HepG2 (cell line): Measurements from ENCODE around the gene CALN1. TPM values are rescaled to one million over a fixed set of nuclear protein-coding genes. Genes with fewer than 3 reads are reported as not detected.
A peak's percentile ranks its signal among the peaks of the same experiment; 100 is the strongest.

ENCODE experiments used
- BORCS8-MEF2B ChIP-seq: sonication (generic); formaldehyde crosslinking; IDR thresholded peaks from 2 replicates; pipeline ENCODE4 v1.8.0; 2022; ENCODE audit warnings: mild to moderate bottlenecking, missing genetic modification reagents
- FOSL2 ChIP-seq: sonication (generic); formaldehyde crosslinking; IDR thresholded peaks from 2 replicates; pipeline ENCODE4 v1.4.0; 2020; ENCODE audit warnings: missing genetic modification reagents
- FOXA1 ChIP-seq, 2 experiments: fragments of 450-650 bp in 1 of 2; sonication (generic) in 1 of 2; formaldehyde crosslinking in 1 of 2; IDR thresholded peaks; 2 replicates each; pipeline versions ENCODE4 v1.4.0 to v1.6.1; 2016 to 2020; ENCODE audit warnings: missing genetic modification reagents in 1 of 2
- HDAC2 ChIP-seq: sonication (generic); formaldehyde crosslinking; IDR thresholded peaks from 2 replicates; pipeline ENCODE4 v1.4.0; 2020; ENCODE audit warnings: missing genetic modification reagents
- HMG20B ChIP-seq: conservative IDR thresholded peaks from 2 replicates; pipeline ENCODE4 v1.6.1; 2016; ENCODE audit warnings: missing genetic modification reagents, missing compliant biosample characterization
- HNF4G ChIP-seq, 2 experiments: sonication (generic) in 1 of 2; formaldehyde crosslinking in 1 of 2; IDR thresholded peaks; 2 replicates each; pipeline versions ENCODE4 v1.4.0 to v1.6.1; 2011 to 2020; ENCODE audit warnings: borderline replicate concordance in 2 of 2, low read depth in 2 of 2, mild to moderate bottlenecking in 2 of 2, low read length in 1 of 2, missing genetic modification reagents in 1 of 2, moderate library complexity in 1 of 2
- KAT8 ChIP-seq: IDR thresholded peaks from 2 replicates; pipeline ENCODE4 v1.6.1; 2016; ENCODE audit warnings: missing genetic modification reagents, missing compliant biosample characterization
- MEIS2 ChIP-seq: sonication (generic); formaldehyde crosslinking; IDR thresholded peaks from 2 replicates; pipeline ENCODE4 v1.9.0; 2021; ENCODE audit warnings: mild to moderate bottlenecking, missing genetic modification reagents
- NCOA2 ChIP-seq: sonication (generic); formaldehyde crosslinking; IDR thresholded peaks from 2 replicates; pipeline ENCODE4 v1.8.0; 2022; ENCODE audit warnings: inconsistent platforms
- NR2F1 ChIP-seq, 2 experiments: fragments of 450-650 bp in 1 of 2; formaldehyde crosslinking in 1 of 2; IDR thresholded peaks; 2 replicates each; pipeline versions ENCODE4 v1.5.0 to v1.6.1; 2016 to 2020; ENCODE audit warnings: mild to moderate bottlenecking in 1 of 2, missing compliant biosample characterization in 1 of 2, missing genetic modification reagents in 1 of 2, moderate library complexity in 1 of 2
- POLR2AphosphoS5 ChIP-seq: IDR thresholded peaks from 2 replicates; pipeline ENCODE4 v1.6.1; 2012; ENCODE audit warnings: low read depth, low read length
- RXRB ChIP-seq: IDR thresholded peaks from 2 replicates; pipeline ENCODE4 v1.6.1; 2016; ENCODE audit warnings: borderline replicate concordance, missing genetic modification reagents, missing compliant biosample characterization
- SMARCC2 ChIP-seq: fragments of 450-650 bp; IDR thresholded peaks from 2 replicates; pipeline ENCODE4 v1.6.1; 2017; ENCODE audit warnings: antibody characterized with exemption, mild to moderate bottlenecking
- SOX5 ChIP-seq: IDR thresholded peaks from 2 replicates; pipeline ENCODE4 v1.6.1; 2016; ENCODE audit warnings: borderline replicate concordance
- TBX2 ChIP-seq: sonication (generic); formaldehyde crosslinking; IDR thresholded peaks from 2 replicates; pipeline ENCODE4 v1.5.0; 2020; ENCODE audit warnings: missing genetic modification reagents, mild to moderate bottlenecking, borderline replicate concordance
- ZNF501 ChIP-seq: sonication (generic); formaldehyde crosslinking; IDR thresholded peaks from 2 replicates; pipeline ENCODE4 v1.5.1; 2020; ENCODE audit warnings: mild to moderate bottlenecking, moderate library complexity, missing genetic modification reagents
- polyA plus RNA-seq, 8 experiments: library from polyadenylated mRNA; depleted of rRNA in 3 of 8; stranded (reverse) in 7 of 8; unstranded in 1 of 8; fragments of >200 nt; fragmentation: Illumina TruSeq in 4 of 8; extraction: Trizol in 4 of 8; gene quantifications; 2 replicates each; pipeline versions ENCODE4 v1.2.1 to v1.2.3, GENCODE V29; 2011 to 2016; ENCODE audit warnings: low read depth in 4 of 8, missing spikeins in 1 of 8, mixed read lengths in 1 of 8; ENCODE audit not compliant: insufficient read depth in 1 of 8
- total RNA-seq, 5 experiments: library from RNA; depleted of rRNA; stranded (reverse); fragments of >200 nt; fragmentation: Illumina TruSeq; extraction: Trizol; gene quantifications; 2 replicates each; pipeline ENCODE4 v1.2.3, GENCODE V29; 2016; ENCODE audit warnings: low read depth in 1 of 5
- TF ChIP-seq, protein P1 (sequence below): sonication (generic); formaldehyde crosslinking; conservative IDR thresholded peaks from 2 replicates; pipeline ENCODE4 v1.4.0; 2020; ENCODE audit warnings: mild to moderate bottlenecking, missing genetic modification reagents, moderate library complexity
- TF ChIP-seq, protein P2 (sequence below), 2 experiments: sonication (generic) in 1 of 2; formaldehyde crosslinking in 1 of 2; IDR thresholded peaks; 2 replicates each; pipeline versions ENCODE4 v1.5.1 to v1.6.1; 2011 to 2020; ENCODE audit warnings: borderline replicate concordance in 1 of 2, low read depth in 1 of 2, low read length in 1 of 2, mild to moderate bottlenecking in 1 of 2, missing genetic modification reagents in 1 of 2, moderate library complexity in 1 of 2
- TF ChIP-seq, protein P3 (sequence below): sonication (generic); formaldehyde crosslinking; IDR thresholded peaks from 2 replicates; pipeline ENCODE4 v1.4.0; 2020; ENCODE audit warnings: mild to moderate bottlenecking, missing genetic modification reagents
- TF ChIP-seq, protein P4 (sequence below): IDR thresholded peaks from 2 replicates; pipeline ENCODE4 v1.6.1; 2016; ENCODE audit warnings: mild to moderate bottlenecking

The CALN1 gene
- total and polyA plus RNA-seq, 2 of the 13 experiments (the other 11 are each of a cell fraction or from before 2014, with no cell fraction given), result not detected

DNA sequence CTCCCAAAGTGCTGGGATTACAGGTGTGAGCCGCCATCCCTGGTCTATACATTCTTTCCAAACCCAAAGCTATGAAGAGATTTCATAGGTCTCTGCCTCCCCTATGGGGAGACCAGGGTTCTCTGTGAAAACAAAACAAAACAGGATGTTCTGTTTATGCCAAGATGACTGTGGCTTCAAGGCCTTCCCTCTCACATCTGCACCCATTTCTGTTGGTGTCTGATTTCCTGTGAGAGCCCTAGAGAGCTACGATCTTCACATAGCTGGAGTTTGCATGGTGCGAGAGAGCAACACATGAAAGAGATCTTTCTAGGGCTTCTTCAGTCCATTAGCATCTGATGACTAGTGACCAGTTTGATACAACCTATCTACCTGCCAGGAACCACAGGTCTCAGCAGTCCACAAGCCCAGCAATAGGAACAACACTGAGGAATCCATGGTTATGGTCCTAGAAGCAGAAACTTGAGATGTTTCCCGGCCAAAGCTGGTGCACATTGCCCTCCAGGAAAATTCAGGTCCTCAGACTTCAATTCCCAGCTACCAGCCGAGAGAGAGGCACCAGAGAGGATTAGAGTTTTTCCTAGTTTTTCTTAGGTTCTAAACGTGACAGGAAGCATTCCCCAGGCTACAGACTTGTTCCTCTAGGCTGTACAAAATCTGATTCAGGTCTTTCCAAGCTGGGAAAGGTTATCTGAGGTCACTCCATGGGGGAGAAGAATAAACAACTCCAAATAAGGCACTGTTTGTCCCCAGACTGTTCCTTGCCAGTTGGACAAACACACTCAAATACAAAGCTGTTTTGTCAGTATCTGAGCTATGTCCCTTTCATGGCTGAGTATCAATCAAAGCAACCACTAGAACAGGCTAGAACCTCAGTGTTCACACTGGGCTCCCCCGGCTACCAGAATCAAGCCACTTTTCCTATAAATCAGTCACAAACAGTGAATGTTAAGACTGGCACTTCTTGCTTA is 259.7 kb downstream of the CALN1 start (continued):
- TF ChIP-seq, protein P1, sequence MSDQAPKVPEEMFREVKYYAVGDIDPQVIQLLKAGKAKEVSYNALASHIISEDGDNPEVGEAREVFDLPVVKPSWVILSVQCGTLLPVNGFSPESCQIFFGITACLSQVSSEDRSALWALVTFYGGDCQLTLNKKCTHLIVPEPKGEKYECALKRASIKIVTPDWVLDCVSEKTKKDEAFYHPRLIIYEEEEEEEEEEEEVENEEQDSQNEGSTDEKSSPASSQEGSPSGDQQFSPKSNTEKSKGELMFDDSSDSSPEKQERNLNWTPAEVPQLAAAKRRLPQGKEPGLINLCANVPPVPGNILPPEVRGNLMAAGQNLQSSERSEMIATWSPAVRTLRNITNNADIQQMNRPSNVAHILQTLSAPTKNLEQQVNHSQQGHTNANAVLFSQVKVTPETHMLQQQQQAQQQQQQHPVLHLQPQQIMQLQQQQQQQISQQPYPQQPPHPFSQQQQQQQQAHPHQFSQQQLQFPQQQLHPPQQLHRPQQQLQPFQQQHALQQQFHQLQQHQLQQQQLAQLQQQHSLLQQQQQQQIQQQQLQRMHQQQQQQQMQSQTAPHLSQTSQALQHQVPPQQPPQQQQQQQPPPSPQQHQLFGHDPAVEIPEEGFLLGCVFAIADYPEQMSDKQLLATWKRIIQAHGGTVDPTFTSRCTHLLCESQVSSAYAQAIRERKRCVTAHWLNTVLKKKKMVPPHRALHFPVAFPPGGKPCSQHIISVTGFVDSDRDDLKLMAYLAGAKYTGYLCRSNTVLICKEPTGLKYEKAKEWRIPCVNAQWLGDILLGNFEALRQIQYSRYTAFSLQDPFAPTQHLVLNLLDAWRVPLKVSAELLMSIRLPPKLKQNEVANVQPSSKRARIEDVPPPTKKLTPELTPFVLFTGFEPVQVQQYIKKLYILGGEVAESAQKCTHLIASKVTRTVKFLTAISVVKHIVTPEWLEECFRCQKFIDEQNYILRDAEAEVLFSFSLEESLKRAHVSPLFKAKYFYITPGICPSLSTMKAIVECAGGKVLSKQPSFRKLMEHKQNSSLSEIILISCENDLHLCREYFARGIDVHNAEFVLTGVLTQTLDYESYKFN (CRISPR knock-in tag), result peak; percentile 60
- TF ChIP-seq HMG20B (CRISPR knock-in tag) (peak; percentile 85), SMARCC2 (no peak), HNF4G (IDR thresholded peaks at IDR 0.05; ENCODE audit: borderline replicate concordance, low read depth, low read length) (no peak), HNF4G (CRISPR knock-in tag; IDR thresholded peaks at IDR 0.05; ENCODE audit: borderline replicate concordance, low read depth) (no peak), FOSL2 (0 out of 2 replicates have a peak, but pooled peaks have one; percentile 5), ZNF501 (0 out of 2 replicates have a peak, but pooled peaks have one; percentile 2), POLR2AphosphoS5 (no peak), SOX5 (CRISPR knock-in tag) (peak; percentile 68; the same call in 1 of the 2 replicates), NR2F1 (CRISPR knock-in tag; IDR thresholded peaks at IDR 0.05) (peak; percentile 70 to 86), RXRB (CRISPR knock-in tag) (peak; percentile 93), TBX2 (CRISPR knock-in tag) (peak; percentile 50; the same call in 1 of the 2 replicates), NCOA2 (CRISPR knock-in tag) (peak; percentile 60; the same call in 1 of the 2 replicates), KAT8 (CRISPR knock-in tag) (peak; percentile 36; the same call in 1 of the 2 replicates), MEIS2 (CRISPR knock-in tag) (no peak), FOXA1 (IDR thresholded peaks at IDR 0.05) (no peak), FOXA1 (CRISPR knock-in tag; IDR thresholded peaks at IDR 0.05) (peak; percentile 75), HDAC2 (peak; percentile 41; the same call in 1 of the 2 replicates), BORCS8-MEF2B (CRISPR knock-in tag) (no peak)
- TF ChIP-seq, protein P2, sequence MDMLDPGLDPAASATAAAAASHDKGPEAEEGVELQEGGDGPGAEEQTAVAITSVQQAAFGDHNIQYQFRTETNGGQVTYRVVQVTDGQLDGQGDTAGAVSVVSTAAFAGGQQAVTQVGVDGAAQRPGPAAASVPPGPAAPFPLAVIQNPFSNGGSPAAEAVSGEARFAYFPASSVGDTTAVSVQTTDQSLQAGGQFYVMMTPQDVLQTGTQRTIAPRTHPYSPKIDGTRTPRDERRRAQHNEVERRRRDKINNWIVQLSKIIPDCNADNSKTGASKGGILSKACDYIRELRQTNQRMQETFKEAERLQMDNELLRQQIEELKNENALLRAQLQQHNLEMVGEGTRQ (IDR thresholded peaks at IDR 0.05; ENCODE audit: low read depth, low read length), result no peak
- TF ChIP-seq, protein P2 (CRISPR knock-in tag; IDR thresholded peaks at IDR 0.05; ENCODE audit: borderline replicate concordance), result peak; percentile 78; the same call in 1 of the 2 replicates
- TF ChIP-seq, protein P3, sequence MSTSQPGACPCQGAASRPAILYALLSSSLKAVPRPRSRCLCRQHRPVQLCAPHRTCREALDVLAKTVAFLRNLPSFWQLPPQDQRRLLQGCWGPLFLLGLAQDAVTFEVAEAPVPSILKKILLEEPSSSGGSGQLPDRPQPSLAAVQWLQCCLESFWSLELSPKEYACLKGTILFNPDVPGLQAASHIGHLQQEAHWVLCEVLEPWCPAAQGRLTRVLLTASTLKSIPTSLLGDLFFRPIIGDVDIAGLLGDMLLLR (CRISPR knock-in tag), result no peak
- TF ChIP-seq, protein P4, sequence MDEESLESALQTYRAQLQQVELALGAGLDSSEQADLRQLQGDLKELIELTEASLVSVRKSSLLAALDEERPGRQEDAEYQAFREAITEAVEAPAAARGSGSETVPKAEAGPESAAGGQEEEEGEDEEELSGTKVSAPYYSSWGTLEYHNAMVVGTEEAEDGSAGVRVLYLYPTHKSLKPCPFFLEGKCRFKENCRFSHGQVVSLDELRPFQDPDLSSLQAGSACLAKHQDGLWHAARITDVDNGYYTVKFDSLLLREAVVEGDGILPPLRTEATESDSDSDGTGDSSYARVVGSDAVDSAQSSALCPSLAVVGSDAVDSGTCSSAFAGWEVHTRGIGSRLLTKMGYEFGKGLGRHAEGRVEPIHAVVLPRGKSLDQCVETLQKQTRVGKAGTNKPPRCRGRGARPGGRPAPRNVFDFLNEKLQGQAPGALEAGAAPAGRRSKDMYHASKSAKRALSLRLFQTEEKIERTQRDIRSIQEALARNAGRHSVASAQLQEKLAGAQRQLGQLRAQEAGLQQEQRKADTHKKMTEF (CRISPR knock-in tag), result 0 out of 2 replicates have a peak, but pooled peaks have one; percentile 16
